Measurements from ENCODE around the gene ISL2. TPM values are rescaled to one million over a fixed set of nuclear protein-coding genes. Genes with fewer than 3 reads are reported as not detected.

Gene ISL2
- total RNA-seq, 1 donor from 2014 or later = 0.90 TPM

GRCh38 chr15:76327191-76328105 lies 9.1 kb upstream of the ISL2 start:
- no peak for DNase-seq (ENCODE audit: low read depth in 2 of 2)

- no peak for DNase-seq (ENCODE audit: low read depth in 2 of 2)
Measured at GRCh38 chr15:76328106-76328696, 8.4 kb upstream of the ISL2 start.

- DNase-seq (ENCODE audit: low read depth in 2 of 2) = no peak
Measured at GRCh38 chr15:76328958-76329357, 7.6 kb upstream of the ISL2 start.

GRCh38 chr15:76330080-76330680 lies 6.4 kb upstream of the ISL2 start:
- peak in 1 of 2 donors; percentile 54 for DNase-seq (ENCODE audit: low read depth in 2 of 2)

GRCh38 chr15:76332796-76333195 lies 3.8 kb upstream of the ISL2 start:
- no peak for DNase-seq (ENCODE audit: low read depth in 2 of 2)

GRCh38 chr15:76333309-76333708 lies 3.3 kb upstream of the ISL2 start:
- DNase-seq (ENCODE audit: low read depth in 2 of 2) = no peak

GRCh38 chr15:76333720-76334437 lies 2.7 kb upstream of the ISL2 start:
- no peak for DNase-seq (ENCODE audit: low read depth in 2 of 2)

- DNase-seq (ENCODE audit: low read depth in 2 of 2) = no peak
Measured at GRCh38 chr15:76334438-76335306, 1.9 kb upstream of the ISL2 start.

- DNase-seq (ENCODE audit: low read depth in 2 of 2) = no peak
Measured at GRCh38 chr15:76335307-76336253, 993 bp upstream of the ISL2 start.

- no peak for DNase-seq (ENCODE audit: low read depth in 2 of 2)
Measured at GRCh38 chr15:76337059-76337695, 604 bp downstream of the ISL2 start.

- no peak for DNase-seq (ENCODE audit: low read depth in 2 of 2)
Measured at GRCh38 chr15:76337696-76338485, 1.3 kb downstream of the ISL2 start.

GRCh38 chr15:76338486-76339304 lies 2.1 kb downstream of the ISL2 start:
- no peak for DNase-seq (ENCODE audit: low read depth in 2 of 2)

- DNase-seq (ENCODE audit: low read depth in 2 of 2) = no peak
Measured at GRCh38 chr15:76339305-76340197, 3.0 kb downstream of the ISL2 start.

- peak in 1 of 2 donors; percentile 33 for DNase-seq (ENCODE audit: low read depth in 2 of 2)
Measured at GRCh38 chr15:76340198-76340802, 3.7 kb downstream of the ISL2 start.

GRCh38 chr15:76340803-76341365 lies 4.3 kb downstream of the ISL2 start:
- DNase-seq (ENCODE audit: low read depth in 2 of 2) = no peak

All from dermis microvascular lymphatic vessel endothelial cell (primary cell).